Measurements from ENCODE around the gene OTUD3.
A peak's percentile ranks its signal among the peaks of the same experiment; 100 is the strongest.

The OTUD3 gene

DNA sequence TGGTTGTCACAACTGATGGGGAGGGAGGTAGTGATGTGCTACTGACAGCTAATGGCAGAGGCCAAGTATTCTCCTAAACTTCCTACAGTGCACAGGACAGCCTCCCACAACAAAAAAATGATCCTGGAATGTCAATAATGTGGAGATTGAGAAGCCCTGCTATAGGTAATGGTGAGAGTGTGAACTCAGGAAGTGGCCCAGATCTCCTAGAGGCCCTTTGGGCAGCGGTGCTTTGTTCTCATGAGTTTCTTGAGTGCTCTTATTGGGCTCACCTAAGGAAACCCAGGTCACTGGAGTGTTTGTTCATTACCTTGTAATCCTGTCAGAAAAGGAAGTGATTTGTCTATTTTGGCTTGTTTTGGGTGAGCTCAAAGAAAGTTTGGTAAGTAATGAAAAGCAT lies 5.9 kb downstream of the OTUD3 start:
- H3K36me3 ChIP-seq (ENCODE audit: insufficient read depth, low read length), result peaks cover 30% of the 10 kb centered on the region; the same call in 1 of the 2 replicates
- H3K79me2 ChIP-seq (ENCODE audit: insufficient read depth, low read length), result peaks cover 82% of the 10 kb centered on the region
- peaks cover 55% of the 10 kb centered on the region for H3K4me1 ChIP-seq (ENCODE audit: insufficient read depth, low read length, poor library complexity, severe bottlenecking)
- H3F3A ChIP-seq (ENCODE audit: low read depth), result no peaks in the 10 kb centered on the region
- H3K4me2 ChIP-seq (ENCODE audit: low read depth, low read length, poor library complexity, severe bottlenecking), result peak overlapping the region; percentile 51
- peaks cover 53% of the 10 kb centered on the region for H4K20me1 ChIP-seq (ENCODE audit: insufficient read depth, low read length, poor library complexity, severe bottlenecking)
- H3K9me3 ChIP-seq (ENCODE audit: insufficient read depth, low read depth, low read length), result no peaks in the 10 kb centered on the region
- no peaks in the 10 kb centered on the region for H3K9me2 ChIP-seq (replicated peaks; ENCODE audit: low read depth, low read length)
- no peaks in the 10 kb centered on the region for H3K27me3 ChIP-seq (ENCODE audit: insufficient read depth, low read length, poor library complexity, severe bottlenecking)
- H3K9ac ChIP-seq (ENCODE audit: low read depth, low read length, poor library complexity, severe bottlenecking), result no peak overlapping the region
- peak overlapping the region; percentile 22 for H3K4me3 ChIP-seq (ENCODE audit: low read length, poor library complexity, severe bottlenecking)
- H2AFZ ChIP-seq (ENCODE audit: low read length), result no peak overlapping the region
- TF ChIP-seq, protein P1, sequence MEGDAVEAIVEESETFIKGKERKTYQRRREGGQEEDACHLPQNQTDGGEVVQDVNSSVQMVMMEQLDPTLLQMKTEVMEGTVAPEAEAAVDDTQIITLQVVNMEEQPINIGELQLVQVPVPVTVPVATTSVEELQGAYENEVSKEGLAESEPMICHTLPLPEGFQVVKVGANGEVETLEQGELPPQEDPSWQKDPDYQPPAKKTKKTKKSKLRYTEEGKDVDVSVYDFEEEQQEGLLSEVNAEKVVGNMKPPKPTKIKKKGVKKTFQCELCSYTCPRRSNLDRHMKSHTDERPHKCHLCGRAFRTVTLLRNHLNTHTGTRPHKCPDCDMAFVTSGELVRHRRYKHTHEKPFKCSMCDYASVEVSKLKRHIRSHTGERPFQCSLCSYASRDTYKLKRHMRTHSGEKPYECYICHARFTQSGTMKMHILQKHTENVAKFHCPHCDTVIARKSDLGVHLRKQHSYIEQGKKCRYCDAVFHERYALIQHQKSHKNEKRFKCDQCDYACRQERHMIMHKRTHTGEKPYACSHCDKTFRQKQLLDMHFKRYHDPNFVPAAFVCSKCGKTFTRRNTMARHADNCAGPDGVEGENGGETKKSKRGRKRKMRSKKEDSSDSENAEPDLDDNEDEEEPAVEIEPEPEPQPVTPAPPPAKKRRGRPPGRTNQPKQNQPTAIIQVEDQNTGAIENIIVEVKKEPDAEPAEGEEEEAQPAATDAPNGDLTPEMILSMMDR (conservative IDR thresholded peaks at IDR 0.05; ENCODE audit: low read length), result no peak
- no peak for TF ChIP-seq EZH2phosphoT487 (IDR thresholded peaks at IDR 0.05; ENCODE audit: borderline replicate concordance)

DNA sequence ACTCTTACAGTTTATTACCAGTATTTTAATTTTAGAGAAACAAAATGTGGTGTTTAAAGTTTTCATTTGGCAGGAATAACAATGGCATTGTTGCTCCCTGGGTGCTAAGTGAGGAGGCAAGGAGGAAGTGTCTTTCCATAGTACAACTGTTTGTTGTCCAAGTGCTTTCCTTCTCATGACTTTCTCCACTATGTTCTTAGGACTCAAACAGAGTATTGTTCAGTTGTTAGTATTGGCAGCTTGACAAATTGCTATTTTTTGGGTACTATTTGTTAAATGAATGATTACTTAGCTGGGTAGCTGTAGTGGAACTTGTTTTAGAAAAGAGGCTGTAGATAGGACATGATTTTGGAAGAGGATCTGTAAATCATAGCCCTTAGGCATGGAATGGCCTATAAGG lies 7.5 kb downstream of the OTUD3 start:
- H3K4me3 ChIP-seq (ENCODE audit: low read length, poor library complexity, severe bottlenecking), result no peak overlapping the region
- H3K9ac ChIP-seq (ENCODE audit: low read depth, low read length, poor library complexity, severe bottlenecking), result no peak overlapping the region
- TF ChIP-seq, protein P1 (conservative IDR thresholded peaks at IDR 0.05; ENCODE audit: low read length), result no peak
- no peak for TF ChIP-seq EZH2phosphoT487 (IDR thresholded peaks at IDR 0.05; ENCODE audit: borderline replicate concordance)
- no peaks in the 10 kb centered on the region for H3K9me2 ChIP-seq (replicated peaks; ENCODE audit: low read depth, low read length)
- no peaks in the 10 kb centered on the region for H3K27me3 ChIP-seq (ENCODE audit: insufficient read depth, low read length, poor library complexity, severe bottlenecking)
- H3K36me3 ChIP-seq (ENCODE audit: insufficient read depth, low read length), result peaks cover 45% of the 10 kb centered on the region; the same call in 1 of the 2 replicates
- no peaks in the 10 kb centered on the region for H3K9me3 ChIP-seq (ENCODE audit: insufficient read depth, low read depth, low read length)
- H3K4me1 ChIP-seq (ENCODE audit: insufficient read depth, low read length, poor library complexity, severe bottlenecking), result peaks cover 43% of the 10 kb centered on the region
- H3K4me2 ChIP-seq (ENCODE audit: low read depth, low read length, poor library complexity, severe bottlenecking), result peak overlapping the region; percentile 51
- H3F3A ChIP-seq (ENCODE audit: low read depth), result no peaks in the 10 kb centered on the region
- peaks cover 66% of the 10 kb centered on the region for H3K79me2 ChIP-seq (ENCODE audit: insufficient read depth, low read length)
- no peak overlapping the region for H2AFZ ChIP-seq (ENCODE audit: low read length)
- H4K20me1 ChIP-seq (ENCODE audit: insufficient read depth, low read length, poor library complexity, severe bottlenecking), result peaks cover 38% of the 10 kb centered on the region

DNA sequence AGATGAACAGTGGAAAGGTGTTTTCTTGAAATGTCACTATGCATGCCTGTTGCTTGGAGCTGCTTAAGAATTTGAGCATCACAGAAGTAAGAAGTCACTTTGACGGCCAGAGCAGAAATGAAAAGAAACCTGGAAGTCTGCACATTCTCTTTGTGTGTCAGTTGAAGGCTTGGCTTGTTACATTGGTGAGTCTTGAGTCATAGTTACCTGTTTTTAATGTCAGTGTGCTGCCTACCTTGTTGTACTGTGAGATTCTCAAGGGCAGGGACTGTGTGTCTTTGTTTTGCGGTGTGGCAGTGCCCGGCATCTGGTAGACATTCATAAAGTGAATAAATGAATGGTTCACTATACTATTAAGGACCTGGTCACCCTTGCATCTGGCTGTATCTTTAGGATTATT lies 9.9 kb downstream of the OTUD3 start:
- H3K9ac ChIP-seq (ENCODE audit: low read depth, low read length, poor library complexity, severe bottlenecking), result no peak overlapping the region
- H3K4me3 ChIP-seq (ENCODE audit: low read length, poor library complexity, severe bottlenecking), result no peak overlapping the region
- peaks cover 44% of the 10 kb centered on the region for H3K79me2 ChIP-seq (ENCODE audit: insufficient read depth, low read length)
- no peaks in the 10 kb centered on the region for H3K9me3 ChIP-seq (ENCODE audit: insufficient read depth, low read depth, low read length)
- TF ChIP-seq, protein P1 (conservative IDR thresholded peaks at IDR 0.05; ENCODE audit: low read length), result no peak
- no peak for TF ChIP-seq EZH2phosphoT487 (IDR thresholded peaks at IDR 0.05; ENCODE audit: borderline replicate concordance)
- H4K20me1 ChIP-seq (ENCODE audit: insufficient read depth, low read length, poor library complexity, severe bottlenecking), result peaks cover 26% of the 10 kb centered on the region
- H3K36me3 ChIP-seq (ENCODE audit: insufficient read depth, low read length), result peaks cover 66% of the 10 kb centered on the region
- no peaks in the 10 kb centered on the region for H3K9me2 ChIP-seq (replicated peaks; ENCODE audit: low read depth, low read length)
- no peak overlapping the region for H2AFZ ChIP-seq (ENCODE audit: low read length)
- no peaks in the 10 kb centered on the region for H3K27me3 ChIP-seq (ENCODE audit: insufficient read depth, low read length, poor library complexity, severe bottlenecking)
- H3F3A ChIP-seq (ENCODE audit: low read depth), result no peaks in the 10 kb centered on the region
- no peak overlapping the region for H3K4me2 ChIP-seq (ENCODE audit: low read depth, low read length, poor library complexity, severe bottlenecking)
- peaks cover 32% of the 10 kb centered on the region for H3K4me1 ChIP-seq (ENCODE audit: insufficient read depth, low read length, poor library complexity, severe bottlenecking)

Measured in Loucy (cell line).